ENCODE measurements around the gene NAB1. TPM values are rescaled to one million over a fixed set of nuclear protein-coding genes. Genes with fewer than 3 reads are reported as not detected.
"Not testable (repeated sequence)": the region's sequence is repeated elsewhere in the genome, so short reads cannot be mapped to it uniquely, and the experiment has no call there.

NAB1 gene
- total RNA-seq, 1 donor from 2014 or later: 71.3 TPM

DNA sequence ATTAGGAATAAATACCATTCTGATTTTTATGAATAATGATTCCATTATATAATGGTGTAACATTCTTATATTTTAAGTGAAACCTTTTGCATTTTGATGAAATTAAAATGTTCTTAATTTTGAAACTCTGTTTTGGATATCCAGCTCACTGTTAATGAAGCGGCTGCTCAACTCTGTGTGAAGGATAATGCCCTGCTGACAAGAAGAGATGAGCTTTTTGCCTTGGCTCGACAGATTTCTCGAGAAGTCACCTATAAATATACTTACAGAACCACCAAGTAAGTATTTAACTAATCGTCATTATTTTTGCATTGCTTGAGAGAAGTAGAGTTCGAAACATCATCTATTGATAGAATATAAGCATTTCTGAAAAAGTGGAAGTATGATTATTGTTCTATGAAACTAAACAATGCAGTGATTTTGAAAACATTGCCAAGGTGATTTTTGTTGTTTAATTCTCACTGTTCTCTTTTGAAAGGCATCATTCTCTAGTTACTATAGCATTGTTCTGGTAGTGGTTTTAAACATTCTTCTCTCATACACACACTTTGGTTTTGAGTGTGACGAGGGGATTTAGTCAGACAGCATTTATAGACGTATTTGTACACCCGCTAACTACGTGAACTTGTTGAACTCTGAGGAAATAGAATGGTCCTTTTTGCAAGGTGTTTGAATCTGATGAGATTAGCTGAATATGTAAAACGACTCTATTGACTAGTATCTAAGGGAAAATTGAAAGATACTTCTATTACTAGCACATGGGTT lies 21.5 kb downstream of the NAB1 start:
- no peak for DNase-seq (ENCODE audit: low spot score)

GRCh38 chr2:190674966-190675650 lies 26.2 kb downstream of the NAB1 start:
- DNase-seq (ENCODE audit: low spot score): no peak

GRCh38 chr2:190677255-190677654 lies 28.4 kb downstream of the NAB1 start:
- DNase-seq (ENCODE audit: low spot score): no peak

DNA sequence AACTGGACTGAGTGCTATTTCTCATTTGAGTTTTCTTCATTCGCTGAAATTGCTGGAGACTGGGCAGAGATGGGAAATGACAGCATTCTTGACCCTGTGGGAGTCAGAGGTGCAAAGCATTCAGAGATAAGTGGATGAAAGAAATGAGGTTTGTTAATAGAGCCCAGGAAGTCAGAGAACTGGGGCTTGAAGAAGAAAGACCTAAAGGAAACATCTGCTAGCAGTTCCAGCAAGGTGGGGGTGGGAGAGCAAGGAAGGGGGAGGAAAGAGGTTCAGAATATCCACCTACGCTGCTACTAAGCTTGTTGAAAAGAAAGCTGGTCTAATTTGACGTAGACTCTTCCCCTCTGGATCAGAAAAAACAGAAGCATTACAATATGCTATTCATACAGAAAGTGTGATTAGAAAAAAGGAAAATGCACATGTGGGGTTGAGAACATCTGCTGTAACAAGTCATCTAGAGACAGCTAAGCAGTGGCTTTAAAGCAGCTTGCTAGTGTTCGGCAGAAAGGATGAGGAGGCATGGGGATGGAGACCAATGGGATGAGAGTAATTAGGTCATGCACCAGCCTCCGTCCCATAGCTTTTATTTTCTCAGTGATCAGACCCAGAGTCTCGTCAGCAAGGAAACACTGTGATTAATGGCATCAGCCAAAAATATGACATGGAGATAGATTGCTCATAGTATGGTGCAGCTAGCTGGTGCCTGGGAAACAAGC lies 29.7 kb downstream of the NAB1 start:
- DNase-seq (ENCODE audit: low spot score): peak; percentile 14

- no peak for DNase-seq (ENCODE audit: low spot score)
Observed at GRCh38 chr2:190679391-190679790, 30.5 kb downstream of the NAB1 start.

- peak; percentile 17 for DNase-seq (ENCODE audit: low spot score)
Observed at GRCh38 chr2:190679813-190680591, 31.1 kb downstream of the NAB1 start.

- DNase-seq (ENCODE audit: low spot score): no peak
Observed at GRCh38 chr2:190682168-190682567, 33.3 kb downstream of the NAB1 start.

DNA sequence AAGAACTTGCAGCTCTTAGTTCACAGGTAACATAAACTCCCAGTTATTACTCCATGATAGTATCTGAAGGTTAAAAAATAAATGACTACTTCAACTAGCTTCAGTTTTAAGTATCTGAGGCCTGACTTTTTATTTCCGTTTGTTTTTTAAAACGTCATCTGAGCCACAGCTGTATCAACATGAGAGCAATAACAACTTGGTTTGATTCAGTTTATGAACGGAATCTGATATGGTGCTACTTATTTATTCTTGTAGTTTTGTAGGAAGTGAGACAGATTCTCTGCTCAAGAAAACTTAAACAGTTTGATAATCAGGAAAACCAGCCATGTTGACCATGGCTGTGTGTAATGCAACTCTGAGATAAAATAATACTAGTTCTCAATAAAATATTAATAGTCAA lies 34.9 kb downstream of the NAB1 start:
- no peak for DNase-seq (ENCODE audit: low spot score)

GRCh38 chr2:190684931-190685330 lies 36.0 kb downstream of the NAB1 start:
- no peak for DNase-seq (ENCODE audit: low spot score)

DNA sequence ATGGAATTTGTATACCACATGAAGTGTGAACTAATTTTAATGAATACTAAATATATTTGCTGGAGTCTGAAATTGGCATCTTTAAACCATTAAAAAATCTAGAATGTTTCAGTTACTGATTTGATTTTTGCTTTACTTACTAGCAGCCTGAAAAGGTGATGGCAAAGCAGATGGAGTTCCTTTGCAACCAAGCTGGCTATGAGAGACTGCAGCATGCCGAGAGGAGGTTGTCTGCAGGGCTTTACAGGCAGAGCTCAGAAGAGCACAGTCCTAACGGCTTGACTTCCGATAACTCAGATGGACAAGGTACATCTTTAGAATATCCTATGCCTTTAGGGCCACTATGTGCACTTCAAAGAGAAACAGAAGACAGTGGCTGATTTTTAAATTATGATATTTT lies 36.5 kb downstream of the NAB1 start:
- no peak for DNase-seq (ENCODE audit: low spot score)

GRCh38 chr2:190693533-190694232 lies 44.8 kb downstream of the NAB1 start:
- no peak for DNase-seq (ENCODE audit: low spot score)

GRCh38 chr2:190694479-190694878 lies 45.6 kb downstream of the NAB1 start:
- DNase-seq (ENCODE audit: low spot score): no peak

GRCh38 chr2:190695739-190696138 lies 46.9 kb downstream of the NAB1 start:
- DNase-seq (ENCODE audit: low spot score): no peak

GRCh38 chr2:190696792-190697398 lies 48.0 kb downstream of the NAB1 start:
- DNase-seq (ENCODE audit: low spot score): no peak

GRCh38 chr2:190697421-190697820 lies 48.5 kb downstream of the NAB1 start:
- no peak for DNase-seq (ENCODE audit: low spot score)

- DNase-seq (ENCODE audit: low spot score): no peak
Observed at GRCh38 chr2:190698895-190699294, 50.0 kb downstream of the NAB1 start.

DNA sequence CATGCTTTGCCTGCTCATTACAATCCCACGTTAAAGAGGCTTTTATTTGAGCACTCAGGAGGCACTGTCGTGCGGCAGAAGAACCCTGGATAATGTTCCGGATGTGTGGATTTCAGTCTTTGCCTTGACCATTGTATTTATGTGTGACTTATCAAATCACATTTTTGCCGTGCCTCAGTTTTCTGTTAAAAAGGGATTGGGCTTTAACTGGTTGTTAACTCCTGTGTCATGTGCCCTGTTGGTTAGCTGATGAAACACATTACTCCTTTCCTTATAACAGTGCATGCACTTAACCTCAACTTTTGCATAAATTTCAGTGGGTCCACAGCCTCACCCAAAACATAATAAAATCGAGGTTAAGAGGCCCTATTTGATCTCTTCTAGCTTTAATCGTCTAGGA lies 52.7 kb downstream of the NAB1 start:
- no peak for DNase-seq (ENCODE audit: low spot score)

DNA sequence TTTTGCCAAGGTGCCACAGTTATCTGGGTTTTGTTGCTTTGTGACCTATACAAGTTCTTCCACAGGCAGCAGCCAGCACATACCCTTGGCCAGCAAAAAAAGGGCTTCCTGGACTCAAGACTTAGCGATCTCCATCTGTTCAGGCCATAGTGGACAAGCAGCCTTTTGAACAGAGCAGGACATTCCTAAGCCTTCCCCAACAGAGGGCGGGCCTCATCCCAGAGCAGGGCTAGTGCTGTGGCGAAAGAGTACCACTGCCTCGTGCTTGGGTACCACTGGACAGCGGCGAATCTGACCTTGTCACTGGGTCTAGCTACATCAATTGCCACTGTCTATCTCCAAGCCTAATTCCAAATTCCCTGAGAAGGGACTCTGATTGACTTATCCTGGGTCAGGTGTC lies 56.4 kb downstream of the NAB1 start:
- no peak for DNase-seq (ENCODE audit: low spot score)

GRCh38 chr2:190707726-190708125 lies 58.8 kb downstream of the NAB1 start:
- DNase-seq (ENCODE audit: low spot score): no peak

DNA sequence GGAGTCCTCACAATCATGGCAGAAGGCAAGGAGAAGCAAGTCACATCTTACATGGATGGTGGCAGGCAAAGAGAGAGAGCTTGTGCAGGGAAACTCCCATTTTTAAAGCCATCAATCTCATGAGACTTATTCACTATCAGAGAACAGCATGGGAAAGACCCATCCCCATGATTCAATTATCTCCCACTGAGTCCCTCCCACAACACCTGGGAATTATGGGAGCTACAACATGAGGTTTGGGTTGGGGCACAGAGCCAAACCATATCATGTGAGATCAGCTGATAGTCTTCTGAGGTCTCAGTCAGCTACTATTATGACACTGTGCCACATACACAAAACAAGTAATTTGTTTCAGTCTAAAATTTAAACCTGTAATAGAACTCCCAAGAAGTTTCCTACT lies 59.8 kb downstream of the NAB1 start:
- not testable (repeated sequence) for DNase-seq (ENCODE audit: low spot score)

DNA sequence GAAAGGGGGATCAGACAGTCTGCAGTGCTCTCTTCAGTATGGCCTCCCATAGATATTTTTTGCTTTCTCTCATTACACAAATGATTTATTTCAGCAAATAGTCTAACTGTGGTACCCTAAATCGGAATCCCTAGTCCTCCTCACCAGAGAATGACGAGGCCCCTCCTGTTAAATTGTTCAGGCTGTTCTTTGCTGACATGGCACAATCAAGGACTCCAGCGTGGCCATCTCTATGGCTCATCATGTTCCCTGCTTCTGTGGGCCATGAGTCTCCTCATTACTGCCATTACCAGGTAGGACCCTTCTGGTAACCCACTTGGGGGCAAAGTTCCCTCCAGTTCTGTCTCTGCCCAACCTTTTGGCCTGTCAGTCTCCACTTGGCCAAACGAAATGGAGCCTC lies 62.2 kb downstream of the NAB1 start:
- no peak for DNase-seq (ENCODE audit: low spot score)

Data from umbilical cord (tissue), 2 donors.